22Rv1 (cell line): ENCODE measurements around the gene CDKL4.
"Not testable (repeated sequence)": the region's sequence is repeated elsewhere in the genome, so short reads cannot be mapped to it uniquely, and the experiment has no call there.

ENCODE experiments used
- H3K27ac ChIP-seq: fragments of 450-650 bp; 2 replicates; pipeline ENCODE4 v1.5.1; 2017
- CTCF ChIP-seq: fragments of 450-650 bp; IDR thresholded peaks from 2 replicates; pipeline ENCODE4 v1.5.1; 2017; ENCODE audit warnings: mild to moderate bottlenecking
- ZFX ChIP-seq: fragments of 450-650 bp; IDR thresholded peaks from 2 replicates; pipeline ENCODE4 v1.6.1; 2017; ENCODE audit warnings: antibody characterized with exemption, borderline replicate concordance

CDKL4 gene

DNA sequence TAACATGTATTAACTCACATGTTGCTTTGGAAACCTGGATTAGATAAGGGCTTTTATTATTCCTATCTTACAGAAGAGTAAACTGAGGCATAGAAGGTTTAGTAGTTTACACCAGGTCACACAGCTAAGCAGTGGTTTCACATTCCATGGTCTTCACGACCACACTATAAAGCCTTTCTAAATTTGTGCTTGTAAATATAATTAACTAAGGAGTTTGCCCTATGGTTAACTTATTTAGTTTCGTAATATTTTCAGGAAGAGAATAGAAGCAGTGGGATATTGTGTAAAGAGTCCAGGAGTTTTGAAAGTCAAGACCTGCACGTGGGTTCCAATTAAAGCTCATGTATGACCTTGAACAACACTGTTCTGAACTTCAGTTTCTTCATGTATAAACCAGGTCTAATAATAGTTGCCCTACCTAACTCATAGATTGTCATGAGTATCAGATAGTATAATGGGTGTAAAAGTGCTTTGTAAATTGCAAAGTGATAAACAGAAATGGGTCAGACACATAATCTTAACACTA, 103.4 kb downstream of the CDKL4 start:
- no peak for TF ChIP-seq ZFX
- TF ChIP-seq CTCF, result no peak
- H3K27ac ChIP-seq, result no peak overlapping the region

- TF ChIP-seq CTCF, result no peak
- TF ChIP-seq ZFX, result no peak
- H3K27ac ChIP-seq, result no peak overlapping the region; the same call in 1 of the 2 replicates
These were observed 104.1 kb downstream of the CDKL4 start for GRCh38 chr2:39139511-39140237.

DNA sequence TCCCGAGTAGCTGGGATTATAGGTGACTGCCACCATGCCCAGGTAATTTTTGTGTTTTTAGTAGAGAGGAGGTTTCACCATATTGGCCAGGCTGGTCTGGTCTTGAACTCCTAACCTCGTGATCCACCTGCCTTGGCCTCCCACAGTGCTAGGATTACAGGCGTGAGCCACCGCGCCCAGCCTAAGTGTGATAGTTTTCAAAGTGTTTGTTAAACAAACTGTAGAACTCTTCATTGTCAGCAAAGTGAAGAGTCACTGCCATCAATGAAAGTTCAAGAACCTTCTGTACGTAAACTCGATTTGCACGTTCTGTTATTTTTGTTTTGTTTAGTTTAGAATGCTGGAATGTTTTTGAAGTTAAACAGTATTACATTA, 104.9 kb downstream of the CDKL4 start:
- no peak for TF ChIP-seq CTCF
- no peak for TF ChIP-seq ZFX
- no peak overlapping the region for H3K27ac ChIP-seq

- not testable (repeated sequence) for H3K27ac ChIP-seq
These were observed 105.5 kb downstream of the CDKL4 start for GRCh38 chr2:39138187-39138836.

GRCh38 chr2:39136799-39137198, 107.0 kb downstream of the CDKL4 start:
- TF ChIP-seq CTCF, result no peak
- TF ChIP-seq ZFX, result no peak

GRCh38 chr2:39135690-39136259, 108.0 kb downstream of the CDKL4 start:
- no peak for TF ChIP-seq CTCF
- TF ChIP-seq ZFX, result no peak
- H3K27ac ChIP-seq, result no peak overlapping the region

More at GRCh38 chr2:39136799-39137198, 107.0 kb downstream of the CDKL4 start:
- no peak overlapping the region for H3K27ac ChIP-seq

GRCh38 chr2:39133215-39133851, 110.4 kb downstream of the CDKL4 start:
- TF ChIP-seq ZFX (no peak), CTCF (no peak)

More at GRCh38 chr2:39133215-39133851, 110.4 kb downstream of the CDKL4 start:
- H3K27ac ChIP-seq, result no peak overlapping the region
